ENCODE measurements around the gene NAB1. TPM values are rescaled to one million over a fixed set of nuclear protein-coding genes. Genes with fewer than 3 reads are reported as not detected.
"Not testable (repeated sequence)": the region's sequence is repeated elsewhere in the genome, so short reads cannot be mapped to it uniquely, and the experiment has no call there.

NAB1 gene
- polyA plus RNA-seq, 1 experiment: 14.1 TPM

DNA sequence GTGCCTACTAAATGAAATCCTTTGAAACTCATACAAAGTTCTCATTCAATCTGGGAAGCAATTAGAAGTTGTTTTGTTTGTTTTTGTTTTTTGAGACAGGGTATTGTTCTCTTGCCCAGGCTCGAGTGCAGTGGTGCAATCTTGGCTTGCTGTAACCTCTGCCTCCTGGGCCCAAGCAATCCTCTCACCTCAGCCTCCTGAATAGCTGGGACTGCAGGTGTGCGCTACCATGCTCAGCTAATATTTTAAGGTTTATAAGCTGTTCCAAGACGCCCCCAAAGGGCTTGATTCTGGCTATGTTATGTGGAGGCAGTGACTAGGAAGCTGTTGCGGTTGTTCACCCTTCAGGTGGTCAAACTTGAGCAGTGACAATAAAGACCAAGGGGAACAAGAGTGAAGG lies 48.5 kb downstream of the NAB1 start:
- Histone ChIP-seq H3K36me3 (ENCODE audit: control insufficient read depth, insufficient read depth, low read length) (no peaks in the 10 kb centered on the region), H3K4me3 (ENCODE audit: low read depth, low read length) (no peak overlapping the region), H3K27me3 (ENCODE audit: control insufficient read depth, insufficient read depth, low read length) (no peaks in the 10 kb centered on the region; the same call in 1 of the 2 replicates)
- ChIA-PET CTCF (interaction anchor here (0.9 to 1.8 kb wide), 2 partner anchors 10 to 45 kb away, joined by 3 to 5 read pairs; no protein-coding TSS in a partner anchor), POLR2A (no interaction called here)
- no peak for TF ChIP-seq CTCF (IDR thresholded peaks at IDR 0.05; ENCODE audit: insufficient read depth, low read depth, low read length)
- no peak for DNase-seq (ENCODE audit: low read depth)

GRCh38 chr2:190698895-190699294 lies 50.0 kb downstream of the NAB1 start:
- no peak for DNase-seq (ENCODE audit: low read depth)
- Histone ChIP-seq H3K27me3 (ENCODE audit: control insufficient read depth, insufficient read depth, low read length) (peaks cover 2% of the 10 kb centered on the region), H3K4me3 (ENCODE audit: low read depth, low read length) (no peak overlapping the region), H3K36me3 (ENCODE audit: control insufficient read depth, insufficient read depth, low read length) (no peaks in the 10 kb centered on the region)
- ChIA-PET CTCF (interaction anchor here (2.2 kb wide), 1 partner anchor 17 kb away, joined by 4 read pairs; no protein-coding TSS in a partner anchor), POLR2A (no interaction called here)
- peak; percentile 29 for TF ChIP-seq CTCF (IDR thresholded peaks at IDR 0.05; ENCODE audit: insufficient read depth, low read depth, low read length)

- TF ChIP-seq CTCF (IDR thresholded peaks at IDR 0.05; ENCODE audit: insufficient read depth, low read depth, low read length): no peak
- H3K36me3 ChIP-seq (ENCODE audit: control insufficient read depth, insufficient read depth, low read length): no peaks in the 10 kb centered on the region
- H3K4me3 ChIP-seq (ENCODE audit: low read depth, low read length): no peak overlapping the region
- POLR2A ChIA-PET: no interaction called here
- CTCF ChIA-PET: interaction anchor here (1.0 to 1.4 kb wide), 2 partner anchors 8 to 12 kb away, joined by 3 read pairs; no protein-coding TSS in a partner anchor
- H3K27me3 ChIP-seq (ENCODE audit: control insufficient read depth, insufficient read depth, low read length): peaks cover 2% of the 10 kb centered on the region
- DNase-seq (ENCODE audit: low read depth): no peak
Observed at GRCh38 chr2:190701586-190701985, 52.7 kb downstream of the NAB1 start.

GRCh38 chr2:190705280-190705679 lies 56.4 kb downstream of the NAB1 start:
- H3K36me3 ChIP-seq (ENCODE audit: control insufficient read depth, insufficient read depth, low read length): no peaks in the 10 kb centered on the region
- DNase-seq (ENCODE audit: low read depth): no peak
- CTCF ChIA-PET: interaction anchor here (0.6 kb wide), 1 partner anchor 38 kb away, joined by 3 read pairs; no protein-coding TSS in a partner anchor
- POLR2A ChIA-PET: no interaction called here
- TF ChIP-seq CTCF (IDR thresholded peaks at IDR 0.05; ENCODE audit: insufficient read depth, low read depth, low read length): no peak
- no peak overlapping the region for H3K4me3 ChIP-seq (ENCODE audit: low read depth, low read length)
- peaks cover 2% of the 10 kb centered on the region for H3K27me3 ChIP-seq (ENCODE audit: control insufficient read depth, insufficient read depth, low read length)

DNA sequence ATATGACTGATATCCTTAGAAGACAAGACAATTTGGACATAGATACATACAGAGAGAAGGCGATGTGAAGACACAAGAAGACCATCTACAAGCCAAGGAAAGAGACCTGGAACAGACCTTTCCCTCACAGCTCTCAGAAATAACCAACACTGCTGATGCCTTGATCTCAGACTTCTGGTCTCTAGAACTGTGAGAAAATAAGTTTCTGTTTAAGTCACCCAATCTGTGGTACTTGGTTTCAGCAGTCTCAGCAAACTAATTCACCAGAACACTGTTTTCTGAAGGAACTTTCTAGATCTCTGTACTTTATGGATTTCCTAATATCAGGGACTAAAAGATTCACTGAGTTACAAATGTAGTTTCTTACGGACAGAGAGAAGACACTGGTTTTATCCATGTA lies 58.8 kb downstream of the NAB1 start:
- peaks cover 2% of the 10 kb centered on the region; the same call in 1 of the 2 replicates for H3K27me3 ChIP-seq (ENCODE audit: control insufficient read depth, insufficient read depth, low read length)
- TF ChIP-seq CTCF (IDR thresholded peaks at IDR 0.05; ENCODE audit: insufficient read depth, low read depth, low read length): no peak
- CTCF ChIA-PET: no interaction called here

DNA sequence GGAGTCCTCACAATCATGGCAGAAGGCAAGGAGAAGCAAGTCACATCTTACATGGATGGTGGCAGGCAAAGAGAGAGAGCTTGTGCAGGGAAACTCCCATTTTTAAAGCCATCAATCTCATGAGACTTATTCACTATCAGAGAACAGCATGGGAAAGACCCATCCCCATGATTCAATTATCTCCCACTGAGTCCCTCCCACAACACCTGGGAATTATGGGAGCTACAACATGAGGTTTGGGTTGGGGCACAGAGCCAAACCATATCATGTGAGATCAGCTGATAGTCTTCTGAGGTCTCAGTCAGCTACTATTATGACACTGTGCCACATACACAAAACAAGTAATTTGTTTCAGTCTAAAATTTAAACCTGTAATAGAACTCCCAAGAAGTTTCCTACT lies 59.8 kb downstream of the NAB1 start:
- POLR2A ChIA-PET; H3K4me3 ChIP-seq (ENCODE audit: low read depth, low read length); H3K27me3 ChIP-seq (ENCODE audit: control insufficient read depth, insufficient read depth, low read length); DNase-seq (ENCODE audit: low read depth); H3K36me3 ChIP-seq (ENCODE audit: control insufficient read depth, insufficient read depth, low read length): not testable (repeated sequence)
- CTCF ChIA-PET: interaction anchor here (1.3 kb wide), 1 partner anchor 11 kb away, joined by 3 read pairs; no protein-coding TSS in a partner anchor

More for the DNA sequence above, 58.8 kb downstream of the NAB1 start:
- Histone ChIP-seq H3K4me3 (ENCODE audit: low read depth, low read length) (no peak overlapping the region), H3K36me3 (ENCODE audit: control insufficient read depth, insufficient read depth, low read length) (no peaks in the 10 kb centered on the region)
- DNase-seq (ENCODE audit: low read depth): no peak
- POLR2A ChIA-PET: no interaction called here
